AG20443 (cell line): ENCODE results near the gene SCUBE1.

Experiments used
- DNase-seq: peaks from one replicate; pipeline ENCODE4 v3.0.0; 2012; ENCODE audit warnings: low spot score, mixed read lengths

SCUBE1 gene

GRCh38 chr22:43277987-43278601, 65.1 kb downstream of the SCUBE1 start:
- no peak for DNase-seq

DNA sequence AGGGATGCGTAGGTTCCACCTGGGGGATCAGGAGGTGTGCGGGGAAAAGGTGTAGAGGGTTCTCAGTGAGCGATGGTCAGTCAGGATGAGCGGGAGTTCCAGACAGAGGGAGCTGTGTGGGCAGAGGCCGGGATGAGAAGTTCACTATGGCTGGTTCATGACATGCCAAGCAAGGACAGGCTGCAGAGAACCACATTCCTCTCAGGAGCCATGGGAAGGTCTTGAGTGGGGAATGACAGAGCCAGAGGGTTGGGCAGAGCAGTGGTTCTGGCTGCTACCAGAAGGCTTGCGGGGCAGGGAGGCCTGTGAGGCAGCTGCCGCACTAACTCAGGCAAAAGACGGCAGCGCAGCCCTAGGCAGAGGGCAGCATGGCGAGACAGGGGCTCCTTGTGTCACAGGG, 66.1 kb downstream of the SCUBE1 start:
- DNase-seq, result no peak

- DNase-seq, result no peak
These were observed 66.9 kb downstream of the SCUBE1 start for GRCh38 chr22:43276321-43276720.

DNA sequence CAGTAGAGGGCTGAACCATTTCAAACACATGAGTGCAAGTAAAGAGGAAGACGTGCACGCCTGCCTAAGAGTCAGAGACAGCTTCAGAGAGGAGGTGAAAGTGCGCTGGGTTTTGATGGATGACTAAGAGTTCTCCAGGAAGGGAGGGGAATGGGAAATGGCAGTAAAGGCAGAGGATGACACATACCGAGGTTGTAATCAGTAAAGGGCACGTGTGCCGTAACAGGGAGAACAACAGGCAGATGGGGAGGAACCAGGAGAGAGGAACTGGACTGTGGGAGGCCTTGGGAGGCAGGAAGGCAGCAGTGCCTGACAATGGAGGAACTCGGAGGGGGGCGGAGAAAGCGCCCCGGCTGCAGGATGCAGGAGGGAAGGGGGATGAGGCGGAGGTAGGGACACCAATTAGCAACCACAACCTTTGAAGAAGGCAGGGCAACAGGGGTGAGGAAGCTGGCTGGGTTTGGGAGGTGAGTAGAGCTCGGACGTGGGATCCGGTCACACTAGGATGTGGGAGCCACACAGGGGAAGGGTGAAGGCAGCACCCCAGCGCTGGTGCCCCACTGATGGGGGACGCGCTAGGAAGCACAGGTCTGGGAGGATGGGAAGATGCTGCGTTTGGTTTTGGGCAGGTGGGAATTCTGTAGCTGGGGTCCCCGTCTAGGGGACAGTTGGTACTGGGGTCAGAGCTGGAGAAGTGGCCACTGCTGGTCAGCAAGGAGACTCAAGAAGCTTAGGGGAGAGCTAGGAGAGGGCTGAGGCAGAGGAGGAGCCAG, 67.4 kb downstream of the SCUBE1 start:
- DNase-seq, result no peak

DNA sequence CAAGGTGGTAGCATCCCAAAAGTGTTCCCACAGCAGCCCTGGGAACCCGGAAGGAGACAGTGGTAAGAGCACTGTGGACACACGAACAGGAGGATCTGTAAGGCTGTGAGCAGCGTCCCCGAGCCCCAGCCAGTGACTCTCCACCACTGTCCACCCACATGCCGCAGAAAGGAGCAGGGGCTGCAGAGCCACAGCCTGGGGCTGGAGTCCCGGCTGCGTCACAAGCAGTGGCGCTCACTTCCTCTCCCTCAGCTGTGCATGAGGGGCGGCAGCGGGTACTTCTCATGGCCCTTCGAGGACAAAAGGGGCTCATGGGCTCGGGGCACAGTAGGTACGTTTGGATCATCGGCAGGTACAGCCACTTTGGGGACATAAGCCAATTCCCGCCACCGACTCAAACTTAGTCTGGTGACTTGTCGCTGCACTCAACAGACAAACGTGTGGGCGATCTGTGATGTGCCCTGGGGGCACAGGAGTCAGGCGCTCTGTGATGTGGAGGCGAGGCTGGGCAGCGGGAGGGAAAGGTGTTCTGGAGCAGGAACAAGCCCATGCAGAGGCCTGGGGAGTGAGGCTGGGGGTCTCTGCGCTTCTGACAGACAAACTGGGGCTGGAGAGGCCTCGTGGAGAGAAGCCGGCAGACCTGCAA, 68.5 kb downstream of the SCUBE1 start:
- DNase-seq, result no peak

- peak; percentile 84 for DNase-seq
These were observed 69.2 kb downstream of the SCUBE1 start for GRCh38 chr22:43273902-43274484.

DNA sequence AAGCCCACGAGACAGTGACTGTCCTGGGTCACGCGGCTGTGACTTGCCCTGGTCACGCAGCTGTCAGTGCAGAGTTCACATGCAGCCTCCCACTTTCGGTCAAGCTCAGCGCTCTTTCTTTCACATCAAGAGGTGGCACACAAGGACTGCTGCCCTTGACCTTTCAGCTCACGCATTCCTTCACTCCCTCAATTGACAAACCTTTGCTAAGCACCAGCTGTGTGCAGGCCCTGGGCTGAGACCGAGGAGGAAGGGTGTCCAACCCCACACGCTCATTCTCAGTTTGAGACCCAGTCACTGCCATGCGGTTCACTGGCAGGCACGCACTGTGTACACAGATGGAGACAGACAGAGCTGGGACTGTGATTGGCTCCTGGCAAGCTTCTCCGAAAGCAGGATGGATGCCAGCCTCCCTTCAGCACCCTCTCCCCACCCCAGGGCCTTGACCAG, 70.3 kb downstream of the SCUBE1 start:
- no peak for DNase-seq

- peak; percentile 62 for DNase-seq
These were observed 70.9 kb downstream of the SCUBE1 start for GRCh38 chr22:43272301-43272700.

DNA sequence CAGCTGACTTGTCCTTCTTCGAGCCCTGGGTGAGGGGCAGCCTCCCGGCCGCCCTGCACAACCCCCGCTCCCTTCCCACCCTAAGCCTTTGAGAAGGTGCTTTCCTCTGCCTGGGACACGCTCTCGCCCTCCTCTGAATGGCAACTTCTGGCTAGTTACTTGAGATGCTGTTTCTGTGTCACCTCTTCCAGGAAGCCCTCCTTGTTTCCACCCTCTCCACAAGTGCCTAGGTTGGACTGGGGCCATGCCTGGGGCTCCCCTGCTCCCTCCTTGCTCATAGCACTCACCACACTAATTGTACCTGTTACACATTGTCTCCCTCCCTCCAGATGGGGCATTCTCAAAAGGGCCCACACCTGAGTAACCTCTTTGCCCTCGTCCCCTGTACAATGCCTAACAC, 72.2 kb downstream of the SCUBE1 start:
- DNase-seq, result no peak

DNA sequence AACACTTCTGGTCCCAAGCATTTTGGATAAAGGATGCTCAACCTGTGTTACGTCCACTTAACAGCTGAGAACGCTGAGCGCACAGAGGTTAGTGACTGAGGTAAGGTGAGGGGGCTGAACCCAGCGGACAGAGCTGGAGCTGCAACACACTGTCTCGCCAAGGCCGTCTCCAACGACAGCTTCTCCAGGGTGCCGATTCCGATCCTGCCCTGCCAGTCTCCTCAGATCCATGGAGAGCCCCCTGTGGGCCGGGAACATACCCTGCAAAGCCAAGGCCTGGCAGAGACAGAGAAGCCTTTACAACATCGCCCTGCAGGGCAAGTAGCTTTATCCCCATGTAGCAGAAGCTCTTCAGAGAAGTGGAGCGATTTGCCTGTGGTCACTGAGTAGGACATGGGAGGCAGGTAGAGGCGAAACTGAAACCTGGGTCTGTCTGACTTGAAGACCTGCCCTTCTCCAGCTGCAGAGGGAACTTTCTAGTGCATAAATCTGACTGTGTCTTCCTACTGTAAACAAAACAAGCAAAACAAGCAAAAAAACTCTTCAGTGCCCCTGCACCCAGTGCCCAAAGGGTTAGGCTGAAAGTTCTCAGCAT, 72.8 kb downstream of the SCUBE1 start:
- peak; percentile 32 for DNase-seq

- DNase-seq, result no peak
These were observed 73.5 kb downstream of the SCUBE1 start for GRCh38 chr22:43269646-43270045.

GRCh38 chr22:43269246-43269645, 73.9 kb downstream of the SCUBE1 start:
- DNase-seq, result no peak

- no peak for DNase-seq
These were observed 75.1 kb downstream of the SCUBE1 start for GRCh38 chr22:43267981-43268660.

GRCh38 chr22:43267332-43267980, 75.7 kb downstream of the SCUBE1 start:
- DNase-seq, result no peak

DNA sequence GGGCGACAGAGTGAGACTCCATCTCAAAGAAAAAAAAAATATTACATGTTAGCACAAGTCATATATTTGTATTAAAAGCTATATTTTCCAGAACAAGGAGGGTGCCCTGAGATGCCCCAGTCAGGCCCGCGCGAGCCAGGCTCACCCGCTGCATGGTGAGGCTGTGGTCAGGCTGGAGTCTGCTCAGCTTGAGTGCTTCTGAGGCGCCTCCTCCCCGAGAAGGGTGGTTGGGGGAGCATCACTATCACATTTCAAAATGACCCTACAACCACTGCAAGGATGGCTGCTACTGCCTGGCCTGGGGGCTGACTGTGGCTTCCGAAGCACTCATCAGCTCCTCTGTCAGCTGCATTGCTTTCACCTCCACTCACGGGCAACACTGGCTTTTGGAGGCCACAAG, 77.1 kb downstream of the SCUBE1 start:
- no peak for DNase-seq

- DNase-seq, result peak; percentile 30
These were observed 79.3 kb downstream of the SCUBE1 start for GRCh38 chr22:43263645-43264514.

DNA sequence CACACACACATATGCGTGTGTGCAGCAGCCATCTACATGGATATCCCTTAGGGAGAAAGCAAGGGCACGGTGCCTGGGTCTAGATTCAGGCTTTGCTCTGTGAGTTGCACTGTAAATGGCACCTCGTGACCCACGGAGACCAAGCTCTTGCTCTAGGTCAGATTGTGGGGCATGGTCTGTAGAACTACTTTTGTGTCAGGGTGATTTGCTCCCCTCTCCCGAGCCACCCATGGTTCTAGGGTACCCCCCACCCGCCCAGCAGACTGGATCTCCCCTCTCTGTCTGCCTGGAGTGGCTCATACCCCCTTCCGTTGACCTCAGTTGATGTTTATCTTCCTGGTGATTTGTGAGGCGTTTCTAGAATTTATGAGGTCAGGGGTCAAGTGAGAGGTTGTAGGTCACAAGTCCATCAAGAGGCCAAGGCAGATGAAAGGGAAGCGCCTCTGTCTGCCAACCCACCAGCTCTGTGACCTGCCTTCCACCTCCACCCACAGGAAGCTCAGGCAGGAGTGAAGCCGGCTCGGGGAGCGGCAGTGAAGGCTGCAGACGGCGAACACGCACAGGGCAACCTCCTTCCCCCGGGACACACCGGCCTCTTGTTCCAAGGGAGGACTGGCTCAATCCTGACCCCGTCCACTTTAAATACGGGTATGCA, 80.1 kb downstream of the SCUBE1 start:
- no peak for DNase-seq

DNA sequence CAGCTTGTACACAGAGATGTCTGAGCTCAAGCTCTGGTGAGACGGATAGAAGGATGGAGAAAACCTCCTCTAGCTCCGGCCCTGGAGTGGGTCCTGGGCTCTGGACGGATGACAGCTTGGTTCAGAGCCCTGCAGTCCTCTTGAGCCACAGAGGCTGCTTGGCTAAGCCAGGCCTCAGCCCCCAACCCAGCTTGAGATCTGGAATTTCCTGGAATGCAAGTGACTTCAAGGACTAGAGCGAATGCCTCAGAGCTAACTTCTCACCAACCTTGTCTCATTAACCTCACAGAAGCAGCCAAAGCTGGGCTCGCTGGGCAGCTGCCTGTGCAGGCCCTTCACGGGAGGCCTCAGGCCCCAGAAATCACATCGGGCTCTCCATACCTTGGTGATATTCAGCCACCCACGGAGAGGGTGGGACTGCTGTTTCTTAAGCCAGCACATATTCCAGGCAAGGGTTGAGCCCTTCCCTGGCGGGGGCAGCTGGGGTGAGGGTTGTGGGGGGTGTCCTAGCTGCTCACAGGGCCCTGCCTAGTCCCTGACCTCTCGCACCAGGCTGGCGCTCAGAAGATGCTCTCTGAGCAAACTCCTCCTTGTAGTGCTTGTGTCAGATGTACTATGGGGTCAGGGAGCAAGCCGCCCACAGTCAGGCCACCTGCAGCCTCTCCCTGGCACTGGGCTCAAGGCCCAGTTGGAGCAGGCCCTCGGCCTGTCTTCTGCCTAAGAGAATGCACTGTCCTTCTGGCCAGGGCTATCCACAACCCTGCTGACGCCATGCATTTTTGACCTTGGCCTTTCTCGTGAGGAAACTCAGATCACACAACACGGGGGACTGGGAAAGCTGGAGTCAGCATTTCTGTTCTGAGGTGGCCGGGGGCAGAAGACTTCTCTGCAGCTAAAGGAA, 82.6 kb downstream of the SCUBE1 start:
- DNase-seq, result no peak

- DNase-seq, result no peak
These were observed 85.2 kb downstream of the SCUBE1 start for GRCh38 chr22:43257961-43258360.
